OCI-LY3 (cell line): Measurements from ENCODE around the gene ZSCAN12.

ENCODE experiments used
- H2AFZ ChIP-seq: fragments of 200-600, 300-600 bp; shearing (Covaris generic); 2 replicates; pipeline ENCODE4 v1.6.0; 2014; ENCODE audit warnings: antibody characterized with exemption, low read depth, low read length
- H3K27ac ChIP-seq: fragments of 200-600, 300-600 bp; sonication (generic); 2 replicates; pipeline ENCODE4 v1.5.1; 2014; ENCODE audit warnings: mild to moderate bottlenecking, low read length, moderate library complexity, mixed read lengths
- H3K27me3 ChIP-seq: fragments of 200-600, 300-600 bp; sonication (generic); 2 replicates; pipeline ENCODE4 v1.6.1; 2014; ENCODE audit warnings: low read depth, low read length, mixed read lengths
- H3K36me3 ChIP-seq: fragments of 200-600, 300-600 bp; sonication (generic); replicated peaks from 2 replicates; pipeline ENCODE3; 2014; ENCODE audit warnings: low read depth, low read length, mixed read lengths
- H3K4me1 ChIP-seq: fragments of 300-600, 200-600 bp; sonication (generic); 2 replicates; pipeline ENCODE4 v1.6.1; 2014; ENCODE audit warnings: low read length, mixed read lengths
- H3K4me2 ChIP-seq: fragments of 200-600, 300-600 bp; sonication (generic); 2 replicates; pipeline ENCODE4 v1.6.1; 2014; ENCODE audit warnings: low read length, mixed read lengths
- H3K4me3 ChIP-seq: fragments of 300-600, 200-600 bp; sonication (generic); 2 replicates; pipeline ENCODE4 v1.5.1; 2014; ENCODE audit warnings: antibody characterized with exemption, mild to moderate bottlenecking, low read length, moderate library complexity
- H3K79me2 ChIP-seq: fragments of 300-600, 200-600 bp; shearing (Covaris generic); 2 replicates; pipeline ENCODE4 v1.6.1; 2014; ENCODE audit warnings: mild to moderate bottlenecking, low read length, mixed read lengths
- H3K9ac ChIP-seq: fragments of 300-600, 200-600 bp; shearing (Covaris generic); 2 replicates; pipeline ENCODE4 v1.6.0; 2014; ENCODE audit warnings: mild to moderate bottlenecking, low read length, moderate library complexity
- H3K9me3 ChIP-seq: fragments of 200-600, 300-600 bp; shearing (Covaris generic); 2 replicates; pipeline ENCODE4 v1.6.1; 2014; ENCODE audit warnings: low read length, mixed read lengths; ENCODE audit not compliant: insufficient read depth
- H4K20me1 ChIP-seq: fragments of 200-600, 300-600 bp; sonication (generic); 2 replicates; pipeline ENCODE4 v1.6.1; 2016; ENCODE audit warnings: low read length, mixed read lengths; ENCODE audit not compliant: insufficient read depth
- CTCF ChIP-seq: fragments of 200-600, 300-600 bp; sonication (generic); IDR thresholded peaks from 2 replicates; pipeline ENCODE4 v1.5.1; 2014; ENCODE audit warnings: antibody characterized with exemption, low read length, low read depth
- EZH2phosphoT487 ChIP-seq: fragments of 200-600 bp; shearing (Covaris generic); IDR thresholded peaks from 2 replicates; pipeline ENCODE4 v1.6.1; 2018; ENCODE audit warnings: antibody characterized with exemption, mixed run types, low read depth

Gene ZSCAN12

GRCh38 chr6:28380381-28380780 lies 19.2 kb downstream of the ZSCAN12 start:
- TF ChIP-seq EZH2phosphoT487, result no peak
- H3K4me2 ChIP-seq, result no peak overlapping the region
- H2AFZ ChIP-seq, result no peak overlapping the region
- H3K4me3 ChIP-seq, result no peak overlapping the region
- peaks cover 54% of the 10 kb centered on the region for H3K36me3 ChIP-seq
- peaks cover 4% of the 10 kb centered on the region; the same call in 1 of the 2 replicates for H4K20me1 ChIP-seq
- H3K9ac ChIP-seq, result no peak overlapping the region
- peaks cover 16% of the 10 kb centered on the region for H3K4me1 ChIP-seq
- peaks cover 19% of the 10 kb centered on the region for H3K79me2 ChIP-seq
- H3K27me3 ChIP-seq, result no peaks in the 10 kb centered on the region
- no peak overlapping the region for H3K27ac ChIP-seq
- H3K9me3 ChIP-seq, result peaks cover 3% of the 10 kb centered on the region; the same call in 1 of the 2 replicates

- Histone ChIP-seq H3K4me2 (no peak overlapping the region), H3K27me3 (no peaks in the 10 kb centered on the region), H3K9me3 (peaks cover 3% of the 10 kb centered on the region; the same call in 1 of the 2 replicates), H3K9ac (no peak overlapping the region), H3K27ac (no peak overlapping the region), H2AFZ (no peak overlapping the region), H3K36me3 (peaks cover 48% of the 10 kb centered on the region), H3K4me3 (no peak overlapping the region), H3K79me2 (peaks cover 19% of the 10 kb centered on the region), H3K4me1 (peaks cover 11% of the 10 kb centered on the region), H4K20me1 (0 out of 2 replicates have a peak, but pooled peaks cover under 1% of the 10 kb centered on the region)
- TF ChIP-seq CTCF (no peak), EZH2phosphoT487 (no peak)
Observed at GRCh38 chr6:28378644-28379043, 20.9 kb downstream of the ZSCAN12 start.

- Histone ChIP-seq H3K36me3 (peaks cover 48% of the 10 kb centered on the region), H3K9ac (no peak overlapping the region)
- no peak for TF ChIP-seq EZH2phosphoT487
- TF ChIP-seq CTCF, result no peak
Observed at GRCh38 chr6:28377879-28378278, 21.7 kb downstream of the ZSCAN12 start.

GRCh38 chr6:28373925-28374324 lies 25.6 kb downstream of the ZSCAN12 start:
- Histone ChIP-seq H2AFZ (no peak overlapping the region), H3K4me3 (no peak overlapping the region), H3K9ac (no peak overlapping the region), H3K27me3 (no peaks in the 10 kb centered on the region), H3K4me1 (peaks cover 16% of the 10 kb centered on the region), H3K36me3 (peaks cover 18% of the 10 kb centered on the region), H3K9me3 (peaks cover 2% of the 10 kb centered on the region; the same call in 1 of the 2 replicates), H4K20me1 (no peaks in the 10 kb centered on the region), H3K79me2 (0 out of 2 replicates have a peak, but pooled peaks cover 4% of the 10 kb centered on the region), H3K27ac (no peak overlapping the region), H3K4me2 (no peak overlapping the region)
- TF ChIP-seq CTCF (no peak), EZH2phosphoT487 (no peak)

More at GRCh38 chr6:28377879-28378278, 21.7 kb downstream of the ZSCAN12 start:
- H3K4me2 ChIP-seq, result no peak overlapping the region
- H3K4me3 ChIP-seq, result no peak overlapping the region
- H3K79me2 ChIP-seq, result peaks cover 16% of the 10 kb centered on the region
- no peaks in the 10 kb centered on the region for H4K20me1 ChIP-seq
- peaks cover 4% of the 10 kb centered on the region; the same call in 1 of the 2 replicates for H3K4me1 ChIP-seq
- no peaks in the 10 kb centered on the region for H3K27me3 ChIP-seq
- no peak overlapping the region for H2AFZ ChIP-seq
- H3K27ac ChIP-seq, result no peak overlapping the region
- H3K9me3 ChIP-seq, result peaks cover 3% of the 10 kb centered on the region; the same call in 1 of the 2 replicates
